NCI-H128 (cell line): Measurements from ENCODE around the gene PLAU.

Experiments
- DNase-seq: peaks from one replicate; lab custom pipeline; 2025; ENCODE audit not compliant: unreplicated experiment; lab: John Stamatoyannopoulos, UW

PLAU gene

GRCh38 chr10:73910764-73911552 is at the start of gene PLAU:
TSS of gene PLAU (plus strand) at chr10:73911132. CDS start at chr10:73911556, 424 bp downstream.
- no peak for DNase-seq

GRCh38 chr10:73862011-73862410 is 48.9 kb upstream of the PLAU start:
- no peak for DNase-seq

GRCh38 chr10:73863039-73863817 is 47.7 kb upstream of the PLAU start:
- DNase-seq: no peak

GRCh38 chr10:73864229-73864628 is 46.7 kb upstream of the PLAU start:
- DNase-seq: no peak

GRCh38 chr10:73865107-73865458 is 45.8 kb upstream of the PLAU start:
- DNase-seq: no peak

- DNase-seq: no peak
These were observed 45.2 kb upstream of the PLAU start for GRCh38 chr10:73865459-73866442.

GRCh38 chr10:73866621-73867020 is 44.3 kb upstream of the PLAU start:
- DNase-seq: no peak

GRCh38 chr10:73867126-73867807 is 43.7 kb upstream of the PLAU start:
- DNase-seq: no peak

- DNase-seq: no peak
These were observed 42.9 kb upstream of the PLAU start for GRCh38 chr10:73867871-73868631.

GRCh38 chr10:73868655-73869195 is 42.2 kb upstream of the PLAU start:
- DNase-seq: no peak

GRCh38 chr10:73871295-73872189 is 39.4 kb upstream of the PLAU start:
- no peak for DNase-seq

GRCh38 chr10:73872190-73872710 is 38.7 kb upstream of the PLAU start:
- no peak for DNase-seq

- DNase-seq: no peak
These were observed 37.6 kb upstream of the PLAU start for GRCh38 chr10:73873142-73873837.

- no peak for DNase-seq
These were observed 37.1 kb upstream of the PLAU start for GRCh38 chr10:73873838-73874215.

- no peak for DNase-seq
These were observed 36.4 kb upstream of the PLAU start, which contains the start of gene CAMK2G for GRCh38 chr10:73874267-73875138. TSS of gene CAMK2G (minus strand) at chr10:73874555. CDS start at chr10:73874461, 94 bp downstream.

GRCh38 chr10:73875139-73875475 is 35.8 kb upstream of the PLAU start:
- no peak for DNase-seq

GRCh38 chr10:73876157-73876556 is 34.8 kb upstream of the PLAU start:
- DNase-seq: no peak
